Measurements from ENCODE around the gene KCNJ11. TPM values are rescaled to one million over a fixed set of nuclear protein-coding genes. Genes with fewer than 3 reads are reported as not detected.

Gene KCNJ11
- total RNA-seq, 1 donor from 2014 or later, result not detected

- Mint-ChIP-seq H3K27me3 (ENCODE audit: low read depth) (peaks cover 14% of the 10 kb centered on the region), H3K4me3 (ENCODE audit: unreplicated experiment) (no peak overlapping the region), H3K36me3 (ENCODE audit: low read depth) (no peaks in the 10 kb centered on the region), H3K27ac (ENCODE audit: unreplicated experiment) (no peak overlapping the region), H3K4me1 (ENCODE audit: low read depth) (peaks cover 2% of the 10 kb centered on the region), H3K9me3 (ENCODE audit: low read depth) (no peaks in the 10 kb centered on the region)
- DNase-seq (ENCODE audit: low spot score), result no peak
- TF ChIP-seq CTCF (IDR thresholded peaks at IDR 0.05), result peak; percentile 78
These were observed 2.0 kb downstream of the KCNJ11 start for GRCh38 chr11:17386331-17387084.

GRCh38 chr11:17385926-17386325, 2.5 kb downstream of the KCNJ11 start:
- H3K36me3 Mint-ChIP-seq (ENCODE audit: low read depth), result no peaks in the 10 kb centered on the region
- no peak overlapping the region for H3K27ac Mint-ChIP-seq (ENCODE audit: unreplicated experiment)

GRCh38 chr11:17385492-17385891, 3.0 kb downstream of the KCNJ11 start:
- no peak for DNase-seq (ENCODE audit: low spot score)
- Mint-ChIP-seq H3K27me3 (ENCODE audit: low read depth) (peaks cover 8% of the 10 kb centered on the region), H3K27ac (ENCODE audit: unreplicated experiment) (no peak overlapping the region), H3K9me3 (ENCODE audit: low read depth) (no peaks in the 10 kb centered on the region), H3K4me1 (ENCODE audit: low read depth) (peaks cover 8% of the 10 kb centered on the region), H3K36me3 (ENCODE audit: low read depth) (no peaks in the 10 kb centered on the region), H3K4me3 (ENCODE audit: unreplicated experiment) (no peak overlapping the region)
- TF ChIP-seq CTCF (IDR thresholded peaks at IDR 0.05), result no peak

More at GRCh38 chr11:17385926-17386325, 2.5 kb downstream of the KCNJ11 start:
- no peak for TF ChIP-seq CTCF (IDR thresholded peaks at IDR 0.05)
- no peak for DNase-seq (ENCODE audit: low spot score)
- Mint-ChIP-seq H3K27me3 (ENCODE audit: low read depth) (peaks cover 8% of the 10 kb centered on the region), H3K9me3 (ENCODE audit: low read depth) (no peaks in the 10 kb centered on the region), H3K4me3 (ENCODE audit: unreplicated experiment) (no peak overlapping the region), H3K4me1 (ENCODE audit: low read depth) (peaks cover 7% of the 10 kb centered on the region)

- TF ChIP-seq CTCF (IDR thresholded peaks at IDR 0.05), result peak; percentile 97
- H3K36me3 Mint-ChIP-seq (ENCODE audit: low read depth), result no peaks in the 10 kb centered on the region
- DNase-seq (ENCODE audit: low spot score), result no peak
- peaks cover 2% of the 10 kb centered on the region for H3K27me3 Mint-ChIP-seq (ENCODE audit: low read depth)
- no peak overlapping the region for H3K4me3 Mint-ChIP-seq (ENCODE audit: unreplicated experiment)
- H3K27ac Mint-ChIP-seq (ENCODE audit: unreplicated experiment), result no peak overlapping the region
- peaks cover 6% of the 10 kb centered on the region for H3K4me1 Mint-ChIP-seq (ENCODE audit: low read depth)
- H3K9me3 Mint-ChIP-seq (ENCODE audit: low read depth), result no peaks in the 10 kb centered on the region
These were observed 4.4 kb downstream of the KCNJ11 start for GRCh38 chr11:17384002-17384511.

GRCh38 chr11:17383461-17383860, 5.0 kb downstream of the KCNJ11 start:
- no peak for TF ChIP-seq CTCF (IDR thresholded peaks at IDR 0.05)
- Mint-ChIP-seq H3K27ac (ENCODE audit: unreplicated experiment) (no peak overlapping the region), H3K9me3 (ENCODE audit: low read depth) (peaks cover 1% of the 10 kb centered on the region), H3K4me3 (ENCODE audit: unreplicated experiment) (no peak overlapping the region), H3K4me1 (ENCODE audit: low read depth) (peaks cover 6% of the 10 kb centered on the region), H3K36me3 (ENCODE audit: low read depth) (peaks cover 1% of the 10 kb centered on the region), H3K27me3 (ENCODE audit: low read depth) (peaks cover 2% of the 10 kb centered on the region)
- DNase-seq (ENCODE audit: low spot score), result no peak

Measured in chondrocyte (in vitro differentiated cells).